ENCODE measurements around the gene AQP2.

DNA sequence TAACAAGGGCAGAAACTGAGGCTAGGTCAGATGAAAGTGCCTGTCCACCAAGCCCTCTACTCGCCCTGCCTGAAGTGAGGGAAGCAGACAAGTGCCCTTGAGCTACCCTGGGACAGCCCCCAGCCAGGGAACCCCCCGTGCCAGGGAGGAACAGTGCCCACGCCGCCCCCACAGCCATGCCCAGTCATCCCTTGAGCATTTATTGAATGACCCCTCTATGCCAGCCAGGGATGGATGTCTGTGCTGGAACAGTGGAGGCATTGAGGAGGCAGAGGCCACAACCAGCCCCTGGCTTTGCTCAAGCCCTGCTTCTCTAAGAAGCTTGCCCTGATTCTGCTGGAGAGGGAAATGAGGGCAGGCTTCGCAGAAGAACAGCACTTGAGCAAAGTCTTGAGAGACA lies 18.5 kb downstream of the AQP2 start:
- TF ChIP-seq, protein P1, sequence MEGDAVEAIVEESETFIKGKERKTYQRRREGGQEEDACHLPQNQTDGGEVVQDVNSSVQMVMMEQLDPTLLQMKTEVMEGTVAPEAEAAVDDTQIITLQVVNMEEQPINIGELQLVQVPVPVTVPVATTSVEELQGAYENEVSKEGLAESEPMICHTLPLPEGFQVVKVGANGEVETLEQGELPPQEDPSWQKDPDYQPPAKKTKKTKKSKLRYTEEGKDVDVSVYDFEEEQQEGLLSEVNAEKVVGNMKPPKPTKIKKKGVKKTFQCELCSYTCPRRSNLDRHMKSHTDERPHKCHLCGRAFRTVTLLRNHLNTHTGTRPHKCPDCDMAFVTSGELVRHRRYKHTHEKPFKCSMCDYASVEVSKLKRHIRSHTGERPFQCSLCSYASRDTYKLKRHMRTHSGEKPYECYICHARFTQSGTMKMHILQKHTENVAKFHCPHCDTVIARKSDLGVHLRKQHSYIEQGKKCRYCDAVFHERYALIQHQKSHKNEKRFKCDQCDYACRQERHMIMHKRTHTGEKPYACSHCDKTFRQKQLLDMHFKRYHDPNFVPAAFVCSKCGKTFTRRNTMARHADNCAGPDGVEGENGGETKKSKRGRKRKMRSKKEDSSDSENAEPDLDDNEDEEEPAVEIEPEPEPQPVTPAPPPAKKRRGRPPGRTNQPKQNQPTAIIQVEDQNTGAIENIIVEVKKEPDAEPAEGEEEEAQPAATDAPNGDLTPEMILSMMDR (IDR thresholded peaks at IDR 0.05) = no peak
- TF ChIP-seq POLR2AphosphoS5 (IDR thresholded peaks at IDR 0.05; ENCODE audit: insufficient read depth in 1 of 2, low read depth in 1 of 2) = no peak
- no peak for TF ChIP-seq POLR2A (IDR thresholded peaks at IDR 0.05)
